Stimulated activated CD8-positive, alpha-beta memory T cell treated with anti-CD3 and anti-CD28 coated beads, Interleukin-7, amount 100 ng/mL, for 24 hours (primary cell): Measurements from ENCODE around the gene TNRC6C.

Experiments used
- DNase-seq: peaks from one replicate; pipeline ENCODE4 v3.0.0-alpha.2; 2020; ENCODE audit warnings: low read depth

Gene TNRC6C

GRCh38 chr17:78013683-78014467 is 55.4 kb downstream of the TNRC6C start:
- DNase-seq = no peak

DNA sequence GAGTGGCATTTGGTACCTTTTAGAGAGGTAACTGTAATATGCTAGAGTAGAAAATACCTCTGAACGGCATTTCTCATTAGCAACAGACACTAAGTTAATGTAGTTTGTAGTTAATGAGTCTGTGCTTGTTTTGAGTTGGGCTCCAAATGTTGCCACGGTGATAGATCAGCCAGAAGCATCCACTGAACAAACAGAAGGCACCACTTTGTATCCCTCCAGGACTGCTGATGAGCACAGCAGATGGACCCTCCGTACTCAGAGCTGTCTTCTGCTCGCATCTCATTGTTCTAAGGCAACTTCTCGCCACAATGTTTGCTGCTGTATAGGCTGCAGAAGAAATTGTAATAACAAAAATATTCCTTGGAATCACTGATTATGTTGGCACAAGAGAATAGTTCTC is 56.1 kb downstream of the TNRC6C start:
- no peak for DNase-seq

- no peak for DNase-seq
Observed at GRCh38 chr17:78016852-78017251, 58.3 kb downstream of the TNRC6C start.

DNA sequence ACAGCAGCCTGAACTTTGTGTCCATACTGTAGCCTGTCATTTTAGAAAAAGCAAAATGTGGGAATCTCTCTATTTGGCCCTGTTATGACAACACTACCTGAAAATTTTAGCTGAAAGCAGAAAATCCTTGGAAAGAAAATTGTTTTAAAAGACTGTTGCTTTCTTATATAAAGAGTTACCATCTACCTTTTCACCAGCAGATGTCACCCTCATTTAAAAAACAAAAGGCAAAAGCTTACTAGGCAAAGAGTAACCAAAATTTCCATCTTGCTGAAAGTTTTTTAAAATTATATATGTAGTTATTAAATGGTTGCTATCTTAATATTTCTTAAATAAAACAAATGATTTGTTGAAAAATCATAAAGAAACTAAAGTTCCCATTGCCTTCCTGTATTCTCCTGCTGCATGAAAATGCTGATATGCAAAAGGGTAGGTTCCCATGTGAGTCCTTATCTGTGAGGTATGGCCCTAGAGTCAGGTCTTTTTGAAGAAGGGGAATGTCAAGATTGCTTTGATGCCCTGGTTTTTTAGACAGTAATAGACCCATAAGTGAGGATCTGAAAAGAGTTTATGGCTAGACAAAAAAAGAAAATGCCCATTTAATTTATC is 61.0 kb downstream of the TNRC6C start:
- no peak for DNase-seq

DNA sequence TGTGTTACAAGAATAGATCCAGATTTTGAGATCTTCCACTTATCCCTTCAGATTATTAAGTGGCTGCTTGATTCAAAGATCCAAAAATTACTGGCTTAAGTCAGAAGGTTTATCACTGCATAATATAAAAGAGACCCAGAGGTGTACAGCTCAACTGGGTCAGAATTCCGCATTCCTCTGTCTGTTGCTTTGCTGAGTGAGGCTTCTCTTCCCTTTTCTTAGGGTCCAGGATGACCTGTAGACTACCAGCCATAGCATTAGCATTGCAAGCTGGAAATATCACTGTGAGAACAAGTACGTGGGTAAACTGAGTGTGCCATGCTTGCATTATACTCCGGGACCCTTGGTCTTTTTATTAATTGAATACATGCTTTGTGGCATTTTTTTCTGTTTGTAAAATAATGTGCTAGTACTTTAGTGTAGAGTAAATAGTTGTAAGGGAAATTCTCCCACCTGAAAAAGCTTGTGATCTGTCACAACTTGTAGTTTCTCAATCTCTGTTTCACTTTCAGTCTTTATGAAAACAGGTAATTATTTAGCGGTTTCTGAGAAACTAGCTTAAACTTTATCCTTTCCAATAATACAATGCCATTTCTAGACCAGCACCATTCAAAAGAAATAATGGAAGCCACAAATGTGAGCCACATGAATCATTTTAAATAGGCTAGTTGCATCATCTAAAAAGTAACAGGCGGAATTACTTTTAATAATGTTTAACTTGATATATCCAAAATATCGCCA is 61.6 kb downstream of the TNRC6C start:
- DNase-seq = no peak

- no peak for DNase-seq
Observed at GRCh38 chr17:78020717-78021108, 62.2 kb downstream of the TNRC6C start.

GRCh38 chr17:78022425-78022824 is 63.9 kb downstream of the TNRC6C start:
- DNase-seq = no peak

GRCh38 chr17:78023042-78023441 is 64.5 kb downstream of the TNRC6C start:
- no peak for DNase-seq

DNA sequence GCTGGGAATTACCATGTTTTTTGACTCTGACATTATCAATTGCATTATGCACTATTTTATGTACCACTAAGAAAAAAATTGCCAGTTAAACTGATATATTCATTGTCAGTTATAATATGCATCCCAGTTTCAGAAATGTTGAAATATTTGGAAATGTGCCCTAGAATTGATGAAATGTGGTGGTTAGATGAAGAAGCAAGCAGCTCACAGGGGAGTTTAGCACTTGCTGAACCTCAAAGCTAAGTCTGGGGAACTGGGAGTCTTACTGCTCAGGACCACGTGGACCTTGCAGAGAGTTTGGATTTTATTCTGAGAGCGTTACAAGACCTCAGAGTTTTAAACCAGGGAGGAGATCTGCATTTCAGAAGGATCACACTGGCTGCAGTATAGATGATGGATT is 67.9 kb downstream of the TNRC6C start:
- DNase-seq = no peak

DNA sequence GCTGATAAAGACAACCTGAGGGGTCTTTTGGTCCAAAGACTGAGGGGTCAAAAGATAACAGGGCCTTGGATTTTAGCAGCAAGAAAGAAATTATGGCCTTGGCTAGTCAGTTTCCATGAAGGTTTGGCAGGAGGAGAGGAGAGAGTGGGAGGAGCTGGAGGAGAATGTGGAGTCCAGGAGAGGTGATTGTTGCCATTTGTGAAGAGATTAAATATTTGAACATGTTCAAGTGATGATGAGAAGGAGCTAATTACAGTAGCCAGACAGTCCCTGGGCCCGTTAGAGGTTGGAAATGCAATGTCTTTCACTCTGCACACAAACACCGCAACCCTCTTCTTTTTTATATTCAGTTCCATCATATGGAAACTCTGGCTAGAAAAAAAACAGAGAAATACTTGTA is 68.6 kb downstream of the TNRC6C start:
- no peak for DNase-seq

- DNase-seq = no peak
Observed at GRCh38 chr17:78029697-78030096, 71.2 kb downstream of the TNRC6C start.

DNA sequence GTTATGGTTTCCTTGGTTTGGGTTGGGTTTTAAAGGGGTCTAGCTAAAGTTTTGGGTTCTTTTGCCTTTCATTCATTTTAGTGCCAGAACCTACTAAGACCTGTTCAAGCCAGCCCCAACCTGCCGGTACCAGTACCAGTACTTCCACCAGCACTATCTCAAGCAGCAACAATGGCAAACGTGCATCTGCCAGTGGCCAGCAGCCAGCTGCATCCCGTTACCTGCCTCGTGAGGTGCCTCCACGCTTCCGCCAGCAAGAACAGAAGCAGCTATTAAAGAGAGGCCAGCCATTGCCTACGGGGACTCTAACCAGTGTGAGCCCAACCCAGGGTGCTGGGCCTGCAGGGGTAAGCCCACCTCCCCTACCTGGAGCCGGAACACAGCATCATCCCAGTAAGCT is 72.9 kb downstream of the TNRC6C start:
- no peak for DNase-seq

- DNase-seq = no peak
Observed at GRCh38 chr17:78032166-78032565, 73.7 kb downstream of the TNRC6C start.

- DNase-seq = no peak
Observed at GRCh38 chr17:78034429-78035091, 76.1 kb downstream of the TNRC6C start.

DNA sequence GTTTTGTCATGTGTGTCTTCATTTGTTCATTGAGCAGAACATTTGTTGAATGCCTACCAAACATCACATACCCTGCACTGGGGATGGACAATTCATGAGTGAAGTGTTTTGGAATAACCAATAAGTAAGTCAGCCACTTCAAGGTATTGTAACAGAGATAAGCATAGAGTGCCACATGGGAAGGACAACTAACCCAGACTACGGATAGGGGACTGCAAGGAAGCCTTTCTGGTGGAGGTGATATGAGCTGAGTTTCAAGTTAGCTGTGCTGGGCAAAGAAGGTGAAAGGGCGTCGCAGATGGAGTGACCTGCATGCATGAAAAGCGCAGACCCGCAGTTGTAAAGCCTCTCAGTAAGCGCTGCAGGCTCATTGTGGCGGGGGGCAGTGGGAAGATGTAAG is 78.8 kb downstream of the TNRC6C start:
- DNase-seq = no peak

DNA sequence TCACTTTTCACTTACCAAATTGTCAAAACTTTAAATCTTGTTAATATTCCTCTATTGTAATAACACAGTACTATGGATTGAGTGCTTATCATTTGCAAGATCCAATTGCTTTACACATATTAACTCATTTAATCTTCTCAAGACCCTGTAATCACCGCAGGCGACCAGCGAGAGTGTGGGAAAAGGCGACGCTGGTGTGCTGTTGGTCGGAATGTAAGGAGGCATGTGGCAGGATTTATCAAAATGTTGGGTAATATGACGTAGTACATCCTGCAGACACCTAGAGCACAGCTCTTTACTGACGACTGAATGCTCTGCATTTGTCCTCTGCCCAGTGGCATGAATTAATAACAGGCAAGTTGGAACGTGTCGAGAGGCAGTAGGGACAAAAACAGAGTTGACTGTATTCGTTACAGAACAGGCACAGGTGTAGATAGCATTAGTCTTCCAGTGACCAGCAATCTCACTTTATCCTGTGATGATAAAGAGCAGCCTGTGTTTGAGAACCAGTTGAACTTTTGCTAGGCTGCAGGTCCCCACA is 80.3 kb downstream of the TNRC6C start:
- no peak for DNase-seq

GRCh38 chr17:78039581-78039980 is 81.1 kb downstream of the TNRC6C start:
- no peak for DNase-seq

GRCh38 chr17:78040440-78041385 is 82.2 kb downstream of the TNRC6C start:
- no peak for DNase-seq

- DNase-seq = no peak
Observed at GRCh38 chr17:78041386-78042179, 83.1 kb downstream of the TNRC6C start.

GRCh38 chr17:78042542-78042941 is 84.0 kb downstream of the TNRC6C start:
- DNase-seq = no peak
